OCI-LY1 (cell line): ENCODE results near the gene CNGA2.
"Not testable (repeated sequence)": the region's sequence is repeated elsewhere in the genome, so short reads cannot be mapped to it uniquely, and the experiment has no call there.

Experiments
- H2AFZ ChIP-seq: fragments of 200-600 bp; sonication (generic), shearing (Covaris generic); 2 replicates; pipeline ENCODE4 v1.6.0; 2014; ENCODE audit warnings: antibody characterized with exemption, mild to moderate bottlenecking, low read length
- H3F3A ChIP-seq: fragments of 200-600 bp; sonication (generic), shearing (Covaris generic); 2 replicates; pipeline ENCODE4 v1.6.0; 2014; ENCODE audit warnings: mild to moderate bottlenecking, antibody characterized with exemption, low read length, moderate library complexity; ENCODE audit not compliant: insufficient read depth
- H3K27ac ChIP-seq: fragments of 200-600 bp; sonication (generic); 2 replicates; pipeline ENCODE4 v1.5.1; 2014; ENCODE audit warnings: low read length, mixed run types, mild to moderate bottlenecking, low read depth; ENCODE audit not compliant: poor library complexity, severe bottlenecking
- H3K27me3 ChIP-seq: fragments of 200-600 bp; sonication (generic); 2 replicates; pipeline ENCODE4 v1.6.0; 2014; ENCODE audit warnings: antibody characterized with exemption, mild to moderate bottlenecking, low read length, moderate library complexity; ENCODE audit not compliant: insufficient read depth
- H3K36me3 ChIP-seq: fragments of 200-600 bp; sonication (generic); 2 replicates; pipeline ENCODE4 v1.6.1; 2014; ENCODE audit warnings: mild to moderate bottlenecking, antibody characterized with exemption, low read length, moderate library complexity, mixed read lengths; ENCODE audit not compliant: insufficient read depth
- H3K4me1 ChIP-seq: fragments of 200-600 bp; sonication (generic); 2 replicates; pipeline ENCODE4 v1.5.1; 2014; ENCODE audit warnings: mild to moderate bottlenecking, low read length, moderate library complexity; ENCODE audit not compliant: insufficient read depth, severe bottlenecking
- H3K4me2 ChIP-seq: fragments of 200-600 bp; sonication (generic), shearing (Covaris generic); 2 replicates; pipeline ENCODE4 v1.6.1; 2014; ENCODE audit warnings: low read length
- H3K4me3 ChIP-seq: fragments of 200-600 bp; sonication (generic); 2 replicates; pipeline ENCODE4 v1.5.1; 2014; ENCODE audit warnings: low read length, low read depth, mild to moderate bottlenecking, mixed read lengths; ENCODE audit not compliant: poor library complexity, severe bottlenecking
- H3K79me2 ChIP-seq: fragments of 200-600 bp; shearing (Covaris generic); 2 replicates; pipeline ENCODE4 v1.6.1; 2016; ENCODE audit warnings: mixed run types, low read length, mixed read lengths; ENCODE audit not compliant: insufficient read depth
- H3K9ac ChIP-seq: fragments of 200-600 bp; sonication (generic), shearing (Covaris generic); 2 replicates; pipeline ENCODE4 v1.6.1; 2014; ENCODE audit warnings: mild to moderate bottlenecking, low read length, mixed read lengths
- H3K9me2 ChIP-seq: fragments of 200-600 bp; sonication (generic), shearing (Covaris generic); 2 replicates; pipeline ENCODE4 v1.6.1; 2014; ENCODE audit warnings: low read depth, mild to moderate bottlenecking, low read length, mixed read lengths
- H3K9me3 ChIP-seq: fragments of 200-600 bp; shearing (Covaris generic); 2 replicates; pipeline ENCODE4 v1.6.1; 2014; ENCODE audit warnings: low read length, mixed read lengths
- H4K20me1 ChIP-seq: fragments of 200-600 bp; sonication (generic), shearing (Covaris generic); 2 replicates; pipeline ENCODE4 v1.6.0; 2016; ENCODE audit warnings: mild to moderate bottlenecking, low read length; ENCODE audit not compliant: insufficient read depth
- EZH2 ChIP-seq: fragments of 200-600 bp; sonication (generic), shearing (Covaris generic); IDR thresholded peaks from 2 replicates; pipeline ENCODE4 v1.8.0; 2017; ENCODE audit warnings: borderline replicate concordance, mixed run types, mild to moderate bottlenecking, antibody characterized with exemption, low read length, moderate library complexity, mixed read lengths
- TF ChIP-seq, protein P1 (sequence below): fragments of 200-600 bp; sonication (generic), shearing (Covaris generic); IDR thresholded peaks from 2 replicates; pipeline ENCODE4 v1.5.1; 2017; ENCODE audit warnings: mild to moderate bottlenecking, antibody characterized with exemption, low read length, moderate library complexity, mixed read lengths

CNGA2 gene

DNA sequence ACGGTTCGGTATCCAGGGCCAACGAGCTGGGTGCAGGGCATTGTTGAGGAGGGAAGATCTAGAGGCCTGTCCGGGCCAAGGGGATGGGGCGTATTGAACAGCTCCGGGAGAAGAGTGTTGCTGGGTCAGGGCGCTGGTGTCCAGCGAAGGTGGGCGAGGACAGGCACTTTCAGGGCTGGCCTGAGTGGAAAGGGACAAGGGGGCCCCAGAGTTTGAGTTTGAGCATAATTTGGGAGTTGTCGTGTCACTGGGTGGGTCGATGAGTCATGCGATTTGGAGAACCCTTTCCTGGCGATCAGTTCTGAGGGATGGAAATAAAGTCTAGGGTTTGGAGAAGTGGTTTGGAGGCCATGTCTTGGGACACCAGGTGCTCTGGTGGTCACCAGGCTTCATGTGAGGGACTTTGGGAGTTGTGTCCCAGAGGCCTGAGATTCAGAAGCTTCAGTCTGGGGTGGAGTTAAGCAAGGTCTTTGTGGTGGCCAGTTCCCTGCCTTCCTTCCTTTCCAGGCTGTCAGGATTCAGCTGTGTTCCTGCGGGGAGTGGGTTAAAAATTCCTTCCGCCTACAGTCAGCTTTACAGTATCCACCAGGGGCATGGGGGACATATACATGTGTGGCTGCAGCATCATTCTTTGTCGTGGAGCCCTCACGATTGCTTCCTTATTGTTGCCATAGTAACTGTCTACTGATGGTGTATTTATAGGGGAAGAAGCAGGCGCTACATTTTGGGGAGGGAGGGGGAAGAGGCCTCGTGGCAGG is 38.8 kb upstream of the CNGA2 start:
- Histone ChIP-seq H3K9ac (no peak overlapping the region), H3K4me1 (no peaks in the 10 kb centered on the region), H3K27ac (no peak overlapping the region), H3K9me2 (no peaks in the 10 kb centered on the region), H3K36me3 (no peaks in the 10 kb centered on the region), H3K27me3 (no peaks in the 10 kb centered on the region), H4K20me1 (no peaks in the 10 kb centered on the region), H3K9me3 (no peaks in the 10 kb centered on the region), H3K4me3 (no peak overlapping the region), H3K4me2 (no peak overlapping the region), H3F3A (no peaks in the 10 kb centered on the region), H2AFZ (no peak overlapping the region), H3K79me2 (no peaks in the 10 kb centered on the region)
- TF ChIP-seq EZH2: no peak
- TF ChIP-seq, protein P1, sequence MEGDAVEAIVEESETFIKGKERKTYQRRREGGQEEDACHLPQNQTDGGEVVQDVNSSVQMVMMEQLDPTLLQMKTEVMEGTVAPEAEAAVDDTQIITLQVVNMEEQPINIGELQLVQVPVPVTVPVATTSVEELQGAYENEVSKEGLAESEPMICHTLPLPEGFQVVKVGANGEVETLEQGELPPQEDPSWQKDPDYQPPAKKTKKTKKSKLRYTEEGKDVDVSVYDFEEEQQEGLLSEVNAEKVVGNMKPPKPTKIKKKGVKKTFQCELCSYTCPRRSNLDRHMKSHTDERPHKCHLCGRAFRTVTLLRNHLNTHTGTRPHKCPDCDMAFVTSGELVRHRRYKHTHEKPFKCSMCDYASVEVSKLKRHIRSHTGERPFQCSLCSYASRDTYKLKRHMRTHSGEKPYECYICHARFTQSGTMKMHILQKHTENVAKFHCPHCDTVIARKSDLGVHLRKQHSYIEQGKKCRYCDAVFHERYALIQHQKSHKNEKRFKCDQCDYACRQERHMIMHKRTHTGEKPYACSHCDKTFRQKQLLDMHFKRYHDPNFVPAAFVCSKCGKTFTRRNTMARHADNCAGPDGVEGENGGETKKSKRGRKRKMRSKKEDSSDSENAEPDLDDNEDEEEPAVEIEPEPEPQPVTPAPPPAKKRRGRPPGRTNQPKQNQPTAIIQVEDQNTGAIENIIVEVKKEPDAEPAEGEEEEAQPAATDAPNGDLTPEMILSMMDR: no peak

DNA sequence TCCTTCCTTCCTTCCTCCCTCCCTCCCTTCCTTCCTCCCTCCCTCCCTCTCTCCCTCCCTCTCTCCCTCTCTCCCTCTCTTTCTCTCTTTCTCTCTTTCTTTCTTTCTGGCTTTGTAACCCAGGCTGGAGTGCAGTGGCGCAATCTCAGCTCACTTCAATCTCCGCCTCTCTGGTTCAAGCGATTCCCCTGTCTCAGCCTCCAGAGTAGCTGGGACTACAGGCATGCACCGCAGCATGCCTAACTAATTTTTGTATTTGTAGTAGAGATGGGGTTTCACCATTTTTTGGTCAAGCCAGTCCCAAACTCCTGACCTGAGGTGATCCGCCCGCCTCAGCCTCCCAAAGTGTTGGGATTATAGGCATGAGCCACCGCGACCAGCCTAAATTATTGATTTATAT is 37.5 kb upstream of the CNGA2 start:
- H3F3A ChIP-seq, H3K9me2 ChIP-seq, H3K4me2 ChIP-seq, H3K9me3 ChIP-seq, H3K79me2 ChIP-seq, H4K20me1 ChIP-seq, H3K9ac ChIP-seq, H3K4me1 ChIP-seq, H3K27me3 ChIP-seq, H3K4me3 ChIP-seq, H3K27ac ChIP-seq, H2AFZ ChIP-seq, H3K36me3 ChIP-seq: not testable (repeated sequence)

DNA sequence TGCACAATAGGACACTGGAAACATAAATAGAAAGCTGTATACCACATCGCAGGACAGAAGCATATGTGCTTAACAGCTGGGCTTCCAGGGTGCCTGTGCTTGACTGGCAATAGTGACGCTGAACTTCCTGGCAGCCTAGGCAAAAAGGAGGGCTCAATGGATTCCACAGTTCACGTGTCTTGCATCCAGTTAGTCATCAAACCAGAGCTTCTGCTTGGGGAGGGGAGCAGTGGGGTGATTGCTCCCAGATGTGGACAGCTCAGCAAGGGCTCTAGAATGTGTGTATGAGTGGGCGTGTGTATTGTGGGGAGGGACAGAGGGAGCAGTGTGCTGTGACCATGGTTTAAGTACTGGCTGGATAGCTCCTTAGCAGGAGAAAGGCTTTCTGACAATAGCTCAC is 37.0 kb upstream of the CNGA2 start:
- Histone ChIP-seq H3K79me2 (no peaks in the 10 kb centered on the region), H3F3A (no peaks in the 10 kb centered on the region), H3K27me3 (no peaks in the 10 kb centered on the region), H3K27ac (no peak overlapping the region), H3K9me2 (no peaks in the 10 kb centered on the region), H3K4me3 (no peak overlapping the region), H3K9ac (no peak overlapping the region), H3K4me2 (no peak overlapping the region), H4K20me1 (no peaks in the 10 kb centered on the region), H3K9me3 (no peaks in the 10 kb centered on the region), H2AFZ (no peak overlapping the region), H3K36me3 (no peaks in the 10 kb centered on the region), H3K4me1 (no peaks in the 10 kb centered on the region)
- TF ChIP-seq, protein P1: no peak
- TF ChIP-seq EZH2: no peak

DNA sequence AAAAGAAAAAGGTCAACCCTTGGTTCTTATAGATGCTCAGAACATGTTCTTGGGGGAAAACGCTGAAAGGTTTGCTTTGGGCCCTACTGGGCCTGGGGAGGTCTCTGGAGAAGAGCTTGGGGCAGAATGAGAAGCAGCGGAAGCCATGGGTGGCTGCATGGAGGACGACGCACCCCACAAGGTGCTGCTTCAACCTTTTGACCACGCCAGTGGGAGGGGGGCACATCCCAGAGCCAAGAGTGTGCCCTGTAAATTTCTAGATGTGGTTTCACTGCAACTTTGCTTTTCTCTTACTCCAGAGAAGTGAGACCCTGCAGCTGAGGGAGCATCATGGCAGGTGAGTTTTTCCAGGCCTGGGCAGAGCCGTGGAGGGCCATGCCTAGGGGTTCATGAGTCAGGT is 36.1 kb upstream of the CNGA2 start:
- H4K20me1 ChIP-seq: no peaks in the 10 kb centered on the region
- no peaks in the 10 kb centered on the region for H3K9me3 ChIP-seq
- H3K9ac ChIP-seq: no peak overlapping the region
- no peaks in the 10 kb centered on the region for H3K4me1 ChIP-seq
- H3K27ac ChIP-seq: no peak overlapping the region
- no peak for TF ChIP-seq EZH2
- TF ChIP-seq, protein P1: no peak
- no peak overlapping the region for H2AFZ ChIP-seq
- no peak overlapping the region for H3K4me2 ChIP-seq
- no peaks in the 10 kb centered on the region for H3K36me3 ChIP-seq
- no peak overlapping the region for H3K4me3 ChIP-seq
- H3K27me3 ChIP-seq: no peaks in the 10 kb centered on the region
- H3F3A ChIP-seq: no peaks in the 10 kb centered on the region
- no peaks in the 10 kb centered on the region for H3K9me2 ChIP-seq
- no peaks in the 10 kb centered on the region for H3K79me2 ChIP-seq
